Amygdala (tissue), 56 donors: ENCODE results near the gene ARMH2.

Experiments used
- DNase-seq, 56 donors: peaks; one replicate each; lab custom pipeline; 2025; lab: John Stamatoyannopoulos, UW

The ARMH2 gene

DNA sequence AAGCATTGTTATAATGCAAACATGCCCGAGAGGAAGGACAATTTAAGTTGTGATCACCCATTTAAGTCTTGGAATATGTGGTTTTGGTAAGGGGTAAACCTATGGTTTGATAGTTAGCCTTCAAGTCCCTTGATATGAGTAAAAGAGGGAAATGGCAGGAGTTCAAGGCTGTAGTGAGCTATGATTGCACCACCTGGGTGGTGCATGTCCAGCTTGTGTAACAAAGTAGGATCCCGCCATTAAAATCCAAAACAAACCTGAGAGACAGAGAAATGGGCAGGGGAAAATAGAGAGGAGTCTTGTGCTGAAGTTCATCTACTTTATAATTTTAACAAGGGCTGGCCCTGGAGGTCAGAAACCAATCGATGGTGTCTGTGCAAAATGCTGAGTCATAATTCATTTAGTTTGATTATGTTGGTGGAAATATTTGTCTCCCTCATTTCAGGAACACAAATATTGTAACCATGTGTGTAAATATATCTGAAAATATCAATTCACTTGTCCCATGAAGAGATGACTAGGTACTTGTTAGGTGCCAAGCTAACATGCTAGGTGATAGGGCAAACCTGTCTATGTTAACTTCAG, 23.2 kb upstream of the ARMH2 start:
- no peak for DNase-seq

DNA sequence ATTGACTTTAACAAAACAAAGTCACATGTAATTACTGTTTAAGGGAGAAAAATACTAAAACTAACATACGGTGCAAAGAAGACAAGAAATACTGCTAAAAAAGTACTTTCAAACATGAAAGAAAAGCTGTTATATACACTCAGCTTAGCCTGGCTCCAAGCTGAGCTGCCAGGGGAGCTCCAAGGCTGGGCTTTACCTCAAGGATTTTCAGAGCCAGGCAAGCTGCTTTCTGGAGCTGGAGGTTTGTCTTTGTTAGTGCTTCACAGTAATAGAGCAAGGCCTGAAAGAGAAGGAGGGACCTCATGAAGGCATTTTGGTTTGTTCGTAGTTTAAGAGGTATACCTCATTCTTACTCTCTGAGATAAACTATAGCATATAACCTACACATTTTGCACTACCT, 19.6 kb upstream of the ARMH2 start:
- no peak for DNase-seq

DNA sequence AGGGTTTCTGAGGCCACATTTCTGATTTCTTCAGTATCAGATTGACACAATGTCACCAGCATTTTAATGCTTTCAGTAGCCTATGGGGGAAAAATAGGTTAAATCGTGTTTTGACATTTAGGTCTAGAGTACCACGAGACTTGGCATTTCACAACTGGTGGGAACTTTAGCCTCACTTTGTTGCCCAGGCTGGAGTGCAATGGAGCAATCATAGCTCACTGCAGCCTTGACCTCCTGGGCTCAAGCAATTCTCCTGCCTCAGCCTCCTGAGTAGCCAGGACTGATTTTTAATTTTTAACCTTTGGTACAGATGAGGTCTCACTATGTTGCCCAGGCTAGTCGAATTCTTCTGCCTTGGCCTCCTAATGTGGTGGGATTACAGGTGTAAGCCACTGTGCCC, 11.0 kb upstream of the ARMH2 start:
- DNase-seq = no peak

DNA sequence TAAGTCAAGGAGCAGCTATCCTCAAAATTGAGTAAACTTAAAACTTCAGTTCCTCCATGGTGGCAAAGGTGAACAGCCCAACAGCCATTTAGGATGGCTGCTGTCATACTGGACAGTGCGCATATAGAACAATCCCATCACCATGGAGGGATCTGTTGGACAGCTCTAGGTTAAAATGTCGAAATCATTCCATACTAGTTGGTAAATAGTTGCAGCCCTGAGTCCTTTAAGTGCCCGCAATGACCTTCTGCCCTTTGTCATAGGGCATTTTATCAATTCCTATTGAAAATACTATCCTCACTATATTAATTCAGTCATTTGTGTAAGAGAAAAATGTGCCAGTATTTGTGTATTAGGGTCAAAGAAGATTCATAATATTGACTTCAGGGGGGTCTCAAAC, 8.9 kb upstream of the ARMH2 start:
- DNase-seq = no peak

DNA sequence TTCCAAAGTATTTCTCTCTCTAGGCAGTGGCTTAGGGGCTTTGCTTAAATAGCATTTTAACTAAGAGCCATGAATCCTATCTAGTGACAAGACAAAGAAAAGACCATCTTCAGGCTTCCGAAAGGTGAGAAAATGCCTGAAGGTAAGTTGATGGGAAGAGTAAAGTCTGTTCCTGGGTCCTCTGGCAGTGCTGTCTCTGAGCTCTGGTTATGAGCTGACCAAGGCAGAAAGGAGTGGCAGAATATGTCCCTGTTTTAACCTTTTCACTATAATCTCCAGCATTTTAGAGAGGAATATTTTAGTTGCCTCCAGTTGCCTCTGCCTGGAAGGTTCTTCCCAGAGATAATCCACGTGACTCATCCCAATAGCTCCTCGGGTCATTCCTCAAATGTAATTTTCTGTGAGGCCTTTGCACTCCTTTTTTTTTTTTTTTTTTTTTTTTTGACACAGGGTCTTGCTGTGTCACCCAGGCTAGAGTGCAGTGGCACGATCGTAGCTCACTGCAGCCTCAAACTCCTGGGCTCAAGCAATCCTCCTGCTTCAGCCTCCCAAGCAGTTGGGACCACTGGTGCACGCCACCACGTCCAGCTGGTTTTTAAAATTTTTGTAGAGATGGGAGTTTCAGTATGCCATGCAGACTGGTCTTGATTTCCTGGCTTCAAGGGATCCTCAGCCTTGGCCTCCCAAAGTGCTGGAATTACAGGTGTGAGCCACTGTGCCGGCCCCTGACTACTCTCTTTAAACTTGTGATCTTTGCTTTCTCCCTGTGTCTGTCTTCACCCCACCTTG, 3.7 kb upstream of the ARMH2 start:
- DNase-seq = no peak

DNA sequence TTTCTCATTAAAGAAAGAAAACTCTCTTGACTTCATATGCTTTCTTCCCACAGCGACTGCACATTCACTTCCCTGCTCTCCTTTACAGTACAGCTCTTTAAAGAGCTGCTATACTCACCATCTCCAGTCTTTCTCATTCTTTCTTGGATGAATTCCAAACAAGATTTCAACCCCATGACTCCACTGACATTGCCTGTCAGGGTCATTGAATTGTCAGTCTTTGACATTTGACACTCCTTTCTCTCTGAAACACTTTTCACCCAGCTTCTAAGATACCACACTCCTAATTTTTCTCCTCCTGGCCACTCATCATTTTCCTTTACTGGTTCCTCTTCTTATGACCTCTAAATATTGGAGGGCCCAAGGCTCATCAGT, 811 bp upstream of the ARMH2 start:
- DNase-seq = no peak

DNA sequence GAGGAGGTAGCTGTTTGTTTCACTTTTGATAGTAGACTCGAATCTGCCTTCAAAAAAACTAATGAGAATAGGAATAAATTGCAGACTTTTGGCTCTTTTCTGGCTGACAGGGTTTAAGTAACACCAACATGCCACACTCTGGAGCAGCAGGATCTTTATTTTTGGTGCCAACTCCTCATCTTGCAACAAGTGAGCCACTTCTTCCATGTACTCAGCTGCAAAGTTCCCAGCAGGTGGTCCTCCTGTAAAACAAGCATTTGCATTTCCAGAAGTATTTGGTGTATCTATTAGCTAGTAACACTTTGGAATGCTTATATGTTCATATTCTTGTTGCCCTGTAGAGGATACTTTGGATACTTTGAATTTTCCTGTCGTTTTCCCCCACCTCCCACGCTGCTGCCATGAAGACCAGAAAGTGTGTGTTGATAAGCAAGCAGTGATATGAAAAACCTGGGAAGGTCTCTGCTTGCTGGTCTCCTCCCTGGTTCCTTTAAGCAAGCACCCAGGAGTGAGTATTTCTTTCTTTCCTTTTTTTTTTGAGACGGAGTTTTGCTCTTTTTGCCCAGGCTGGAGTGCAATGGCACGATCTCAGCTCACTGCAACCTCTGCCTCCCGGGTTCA, 1.0 kb downstream of the ARMH2 start:
- DNase-seq = no peak

DNA sequence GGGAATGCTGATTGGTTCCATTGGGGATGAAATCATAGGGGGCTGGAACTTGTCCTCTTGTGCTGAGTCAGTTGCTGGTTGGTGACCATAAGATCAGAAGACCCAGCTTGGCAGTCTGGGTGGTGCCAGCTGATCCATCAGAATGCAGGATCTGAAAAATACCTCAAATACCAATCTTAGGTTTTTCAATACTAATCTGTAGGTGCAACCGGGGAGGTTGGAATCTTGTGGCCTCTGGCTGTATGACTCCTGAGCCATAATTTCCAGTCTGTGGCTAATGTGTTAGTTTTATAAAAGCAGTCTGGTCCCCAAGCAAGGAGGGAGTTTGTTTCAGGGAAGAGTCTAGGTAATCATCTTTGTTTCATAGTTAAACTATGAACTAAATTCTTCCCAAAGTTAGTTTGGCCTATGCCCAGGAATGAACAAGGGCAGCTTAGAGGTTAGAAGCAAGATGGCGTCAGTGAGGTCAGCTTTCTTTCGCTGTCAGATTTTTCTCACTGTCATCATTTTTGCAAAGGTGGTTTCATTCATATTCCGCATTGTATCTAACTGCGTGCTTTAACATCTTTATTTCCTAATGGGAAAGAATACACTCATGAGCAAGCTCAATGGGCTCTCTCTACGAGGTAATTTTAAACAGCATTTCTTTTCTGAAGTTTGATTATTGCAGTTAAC, 2.0 kb downstream of the ARMH2 start:
- DNase-seq = no peak

DNA sequence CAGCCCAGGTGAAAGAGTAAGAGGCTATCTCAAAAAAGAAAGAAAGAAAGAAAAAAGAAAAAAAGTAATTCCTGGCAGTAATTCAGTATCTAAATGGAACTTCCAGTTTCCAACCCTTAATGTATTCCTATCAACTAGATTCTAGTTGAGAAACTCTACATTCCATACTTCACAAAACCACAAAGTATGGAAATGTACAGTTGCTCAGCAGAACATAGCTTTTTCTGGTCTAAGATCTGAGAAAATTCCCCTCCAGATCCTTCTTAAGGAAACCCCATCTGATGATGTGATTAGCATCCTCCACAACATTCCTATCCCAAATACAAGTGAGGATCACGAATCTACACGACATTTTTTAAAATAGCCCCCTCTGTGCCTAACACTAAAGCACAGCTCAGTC, 3.6 kb downstream of the ARMH2 start:
- DNase-seq = no peak

DNA sequence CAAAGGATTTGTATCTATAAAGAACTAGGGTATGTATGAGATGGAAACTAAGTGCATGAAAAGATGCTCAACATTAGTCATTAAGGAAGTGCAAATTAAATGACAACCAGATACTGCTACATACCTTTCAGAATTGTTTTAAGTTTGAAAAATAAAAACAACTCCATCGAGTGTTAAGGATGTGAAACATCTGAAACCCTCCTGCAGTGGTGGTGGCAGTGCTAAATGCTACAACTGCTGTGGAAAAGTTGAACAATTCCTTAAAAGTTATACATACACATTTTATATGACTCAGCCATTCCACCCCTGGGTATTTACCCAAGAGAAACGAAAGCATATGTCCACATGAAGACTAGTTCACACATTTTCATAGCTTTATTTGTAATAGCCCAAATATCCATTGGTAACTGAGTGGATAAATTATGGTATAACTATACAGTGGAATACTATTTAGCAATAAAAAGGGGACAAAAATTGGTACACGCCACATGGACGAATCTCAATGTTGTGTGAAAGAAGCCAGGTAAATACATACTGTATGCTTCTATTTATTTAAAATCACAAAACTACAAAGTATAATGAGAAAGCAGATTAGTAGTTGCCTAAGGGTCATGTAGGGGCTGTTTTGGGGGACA, 10.6 kb downstream of the ARMH2 start:
- DNase-seq = no peak

DNA sequence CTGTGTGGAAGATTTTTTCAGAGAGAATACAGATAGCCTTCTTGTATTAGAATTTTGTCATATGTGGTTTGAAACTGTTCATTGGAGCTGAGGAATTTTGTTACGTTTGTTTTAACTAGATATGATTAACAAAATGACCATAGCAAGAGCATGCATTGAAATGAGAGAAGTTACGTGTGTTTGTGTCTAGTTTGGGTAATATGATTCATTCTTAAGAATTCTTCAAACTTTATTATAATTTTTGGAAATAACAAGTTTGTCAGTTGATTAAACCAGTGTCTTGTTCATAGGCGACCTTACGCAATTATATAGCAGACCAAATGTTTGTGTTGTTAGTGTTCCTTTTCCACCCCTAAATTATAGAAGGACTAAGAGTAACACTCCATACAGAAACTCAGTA, 18.5 kb downstream of the ARMH2 start:
- no peak for DNase-seq

DNA sequence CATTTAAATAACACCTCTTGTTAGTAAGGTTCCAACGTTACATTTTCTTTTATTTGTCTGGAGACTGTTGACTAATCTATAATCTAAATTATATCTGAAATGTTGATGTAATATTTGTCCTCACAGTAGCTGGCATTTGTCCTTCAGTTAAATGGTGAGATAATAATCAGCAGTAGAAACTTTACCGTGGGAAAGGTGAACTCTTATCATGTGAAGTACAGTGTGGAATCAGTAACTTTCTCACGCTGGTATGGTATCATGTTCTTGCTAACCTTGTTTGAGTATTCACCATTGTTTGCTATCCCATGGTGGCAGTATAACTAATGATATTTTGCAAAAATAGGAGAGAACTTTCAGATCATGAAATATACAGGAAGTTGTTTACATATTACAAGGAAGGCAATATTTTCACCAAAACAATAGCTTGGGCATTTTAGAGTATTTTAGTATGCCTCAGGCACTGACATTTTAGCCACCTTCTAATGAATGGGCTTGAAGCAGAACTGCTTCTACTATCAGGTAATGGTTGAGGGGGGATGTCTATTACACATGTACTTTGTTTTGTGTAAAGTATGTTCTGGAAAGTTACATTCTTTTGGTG, 19.2 kb downstream of the ARMH2 start:
- DNase-seq = no peak

DNA sequence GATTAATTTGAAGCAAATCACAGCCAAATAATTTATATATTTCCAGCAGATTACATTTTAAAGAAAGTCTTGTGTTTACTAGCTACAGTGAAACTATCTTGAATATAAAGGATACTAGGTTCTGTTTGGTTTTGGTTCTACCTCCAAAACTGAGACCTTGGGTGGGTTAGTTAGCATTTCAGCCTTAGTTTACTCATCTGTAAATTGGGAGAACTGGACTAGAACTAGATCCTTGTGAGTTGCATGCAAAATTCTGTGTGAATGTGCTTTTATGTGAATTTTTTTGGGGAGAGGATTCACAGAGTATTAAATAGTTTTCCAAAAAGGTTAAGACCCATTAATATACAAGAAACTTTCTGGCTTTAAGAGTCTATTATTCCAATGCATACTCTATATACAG, 19.8 kb downstream of the ARMH2 start:
- no peak for DNase-seq

DNA sequence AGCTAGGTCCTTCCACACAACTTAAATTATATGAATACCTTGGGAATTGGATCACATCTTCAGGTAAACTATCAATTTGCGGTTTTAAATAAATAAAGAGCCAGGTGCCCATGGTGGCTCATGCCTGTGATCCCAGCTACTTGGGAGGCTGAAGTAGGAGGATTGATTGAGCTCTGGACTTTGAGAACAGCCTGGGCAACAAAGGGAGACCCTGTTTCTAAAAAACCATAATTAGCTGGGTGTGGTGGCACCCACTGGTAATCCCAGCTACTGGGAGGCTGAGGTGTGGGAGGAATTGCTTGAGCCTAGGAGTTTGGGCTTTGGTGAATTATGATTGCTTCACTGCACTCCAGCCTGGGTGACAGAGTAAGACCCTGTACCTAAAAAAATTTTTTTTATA, 20.6 kb downstream of the ARMH2 start:
- DNase-seq = no peak

DNA sequence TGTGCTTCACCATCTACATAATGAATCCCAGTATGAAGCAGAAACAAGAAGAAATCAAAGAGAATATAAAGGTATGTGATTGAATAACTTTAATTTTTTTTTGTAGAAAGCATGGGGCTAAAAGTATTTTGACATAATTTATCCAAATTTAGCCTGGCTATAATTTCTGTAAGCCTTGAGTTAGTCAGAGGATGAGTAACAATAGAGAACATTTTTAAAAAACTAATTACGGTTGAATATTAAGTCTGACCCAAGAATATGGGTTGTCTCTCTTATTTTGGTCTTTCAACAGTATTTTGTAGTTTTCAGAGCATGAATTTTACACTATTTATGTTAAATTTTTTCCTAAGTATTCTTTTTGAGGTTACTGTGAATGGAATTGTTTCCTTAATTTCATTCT, 21.5 kb downstream of the ARMH2 start:
- no peak for DNase-seq

DNA sequence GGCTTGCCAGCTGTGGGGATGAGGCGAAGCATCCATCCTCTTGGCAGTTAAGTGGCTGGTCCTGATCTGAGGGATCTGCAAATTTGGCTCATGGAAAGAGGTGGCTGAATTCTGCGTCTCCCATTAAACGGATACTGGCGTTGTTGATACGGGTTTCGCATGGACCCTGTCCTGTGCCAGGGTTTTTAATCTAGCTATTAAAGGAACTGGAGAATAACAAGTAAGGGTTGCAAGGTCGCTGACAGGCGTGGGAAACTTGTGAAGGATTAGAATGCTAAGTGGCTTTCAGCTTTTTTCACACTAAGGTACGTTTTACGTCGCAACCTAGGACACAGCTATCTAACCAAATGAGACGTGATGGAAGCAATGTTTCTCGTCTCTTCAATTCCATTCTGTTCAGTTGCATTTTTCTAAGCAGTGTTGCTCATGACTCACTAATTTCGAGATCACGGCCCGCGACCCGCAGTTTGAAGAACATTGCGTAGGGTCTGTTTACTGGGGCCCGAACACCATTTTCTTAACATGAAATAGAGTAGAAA, 23.1 kb downstream of the ARMH2 start:
- no peak for DNase-seq

DNA sequence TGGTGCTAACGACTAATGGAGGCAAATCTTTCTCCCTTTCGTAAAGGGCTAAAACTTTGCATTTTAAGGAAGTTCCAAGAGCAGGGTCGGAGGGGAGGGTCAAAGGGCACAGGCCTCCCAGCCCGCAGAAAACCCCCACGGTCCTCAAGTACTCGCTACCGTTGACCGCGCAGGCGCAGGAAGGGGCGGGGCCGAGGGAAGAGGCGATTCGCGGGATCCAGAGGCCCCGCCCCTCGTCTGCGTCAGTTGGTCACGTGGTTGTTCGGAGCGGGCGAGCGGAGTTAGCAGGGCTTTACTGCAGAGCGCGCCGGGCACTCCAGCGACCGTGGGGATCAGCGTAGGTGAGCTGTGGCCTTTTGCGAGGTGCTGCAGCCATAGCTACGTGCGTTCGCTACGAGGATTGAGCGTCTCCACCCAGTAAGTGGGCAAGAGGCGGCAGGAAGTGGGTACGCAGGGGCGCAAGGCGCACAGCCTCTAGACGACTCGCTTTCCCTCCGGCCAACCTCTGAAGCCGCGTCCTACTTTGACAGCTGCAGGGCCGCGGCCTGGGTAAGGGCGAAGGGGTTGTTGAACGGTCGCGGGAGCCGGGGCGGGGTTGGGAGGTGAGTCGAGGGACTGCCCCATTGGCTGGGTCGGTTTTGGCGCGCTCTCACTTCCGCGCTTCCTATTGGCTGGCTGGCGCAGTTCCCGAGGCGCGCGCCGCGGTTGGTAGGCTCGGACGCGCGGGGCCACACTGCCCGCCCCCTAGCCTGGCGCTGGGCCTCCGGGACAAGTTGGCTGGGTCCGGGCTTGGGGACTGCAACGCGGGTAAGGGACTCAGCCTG, 23.8 kb downstream of the ARMH2 start, which contains the start of gene GMNN:
Gene GMNN (plus strand): TSS at position 242 of the 824 bp plus-strand sequence. CDS start 2,310 bp downstream, outside the sequence.
- DNase-seq = peak; percentile 69 to 99 (median 93)

DNA sequence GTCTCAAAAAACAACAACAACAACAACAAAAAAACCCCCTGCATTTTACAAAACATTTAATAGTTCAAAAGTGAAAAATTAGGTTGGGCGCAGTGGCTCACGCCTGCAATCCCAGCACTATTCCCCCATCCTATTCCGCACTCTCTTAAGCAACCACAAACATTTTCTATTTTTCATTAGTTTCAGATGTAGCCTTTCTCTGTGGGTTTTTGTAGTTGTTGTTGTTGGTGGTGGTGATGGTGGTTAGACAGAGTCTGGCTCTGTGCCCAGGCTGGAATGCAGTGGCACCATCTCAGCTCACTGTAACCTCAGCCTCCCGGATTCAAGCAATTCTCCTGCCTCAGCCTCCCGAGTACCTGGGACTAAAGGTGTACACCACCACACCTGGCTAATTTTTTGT, 30.4 kb downstream of the ARMH2 start:
- no peak for DNase-seq

DNA sequence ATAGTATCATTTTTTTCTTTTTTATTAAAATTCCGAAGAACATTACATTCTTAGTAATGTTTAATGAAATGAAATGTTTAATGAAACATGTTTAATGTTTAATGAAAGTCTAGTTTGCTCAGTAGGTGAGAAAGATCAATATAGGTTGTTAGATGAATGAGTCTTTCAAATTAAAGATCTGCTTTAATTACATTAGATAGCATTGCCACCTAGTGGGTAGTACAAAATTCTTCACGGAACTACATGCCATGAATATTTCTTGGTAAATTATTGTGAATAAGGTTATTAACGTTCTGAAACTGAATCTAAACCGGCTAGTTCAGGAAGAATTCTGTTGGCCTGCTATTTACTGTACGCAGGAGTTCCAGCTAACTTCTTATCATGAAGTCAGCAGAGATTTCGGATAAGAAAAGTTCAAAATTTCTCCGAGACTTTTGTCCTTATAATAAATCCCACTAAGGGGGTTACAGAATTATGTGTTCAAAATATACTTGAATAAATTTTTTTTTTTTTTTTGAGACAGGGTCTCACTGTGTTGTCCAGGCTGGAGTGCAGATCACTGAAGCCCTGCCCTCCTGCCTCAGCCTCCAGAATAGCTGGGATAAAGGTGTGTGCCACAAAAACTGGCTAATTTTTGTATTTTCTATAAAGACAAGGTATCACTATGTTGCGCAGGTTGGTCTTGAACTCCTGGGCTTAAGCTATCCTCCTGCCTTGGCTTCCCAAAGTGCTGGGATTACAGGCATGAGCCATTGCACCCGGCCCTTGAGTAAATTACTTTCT, 31.8 kb downstream of the ARMH2 start:
- DNase-seq = no peak
